ENCODE measurements around the gene C3orf18. TPM values are rescaled to one million over a fixed set of nuclear protein-coding genes. Genes with fewer than 3 reads are reported as not detected.

Gene C3orf18
- total and polyA plus RNA-seq, 2 donors from 2014 or later = 6.2 to 14.9 TPM

DNA sequence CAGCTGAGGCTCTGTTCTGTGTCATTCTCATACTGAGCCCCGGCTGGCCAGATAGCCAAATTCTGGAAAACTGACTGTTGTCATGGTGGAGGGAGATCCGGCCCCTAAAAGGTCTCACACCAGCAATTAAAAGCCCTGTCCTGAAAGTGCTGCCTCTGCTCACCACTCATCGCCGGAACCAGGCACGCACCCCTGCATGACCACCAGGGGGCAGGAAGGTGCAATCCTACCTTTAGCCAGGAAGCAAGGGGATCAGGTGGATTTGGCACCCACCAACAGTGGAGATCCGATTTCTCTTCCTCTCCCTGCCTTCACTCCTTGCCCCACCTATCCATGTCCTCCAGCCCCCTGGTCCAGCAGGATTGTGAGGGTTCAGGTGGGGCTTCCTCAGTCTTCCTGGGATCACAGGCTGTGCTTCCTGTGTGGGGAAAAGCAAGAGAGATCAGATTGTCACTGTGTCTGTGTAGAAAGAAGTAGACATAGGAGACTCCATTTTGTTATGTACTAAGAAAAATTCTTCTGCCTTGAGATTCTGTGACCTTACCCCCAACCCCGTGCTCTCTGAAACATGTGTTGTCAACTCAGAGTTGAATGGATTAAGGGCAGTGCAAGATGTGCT, 48.0 kb downstream of the C3orf18 start:
- no peaks in the 10 kb centered on the region for H3K9me3 ChIP-seq (ENCODE audit: control insufficient read depth in 2 of 3, insufficient read depth in 1 of 3, low read length in 3 of 3)
- H3K9ac ChIP-seq (ENCODE audit: low read length in 3 of 3) = no peak overlapping the region
- TF ChIP-seq CTCF (IDR thresholded peaks at IDR 0.05; ENCODE audit: borderline replicate concordance, extremely low read depth, insufficient read depth) = peak; percentile 92
- H3K27me3 ChIP-seq (ENCODE audit: control insufficient read depth, insufficient read depth, low read length) = no peaks in the 10 kb centered on the region
- H3K4me3 ChIP-seq (ENCODE audit: low read length in 3 of 3) = no peak overlapping the region
- peak in 4 of 5 donors; percentile 80 to 86 (median 80) for DNase-seq
- FAIRE-seq = no peak
- H3K27ac ChIP-seq (ENCODE audit: low read depth in 2 of 2, low read length in 2 of 2) = no peak overlapping the region
- intact Hi-C loops (cut with DNase I) = no loop called here
- peaks cover 0 to 5% (median 5%) of the 10 kb centered on the region in 3 donors for H3K4me1 ChIP-seq (ENCODE audit: control insufficient read depth in 2 of 3, insufficient read depth in 2 of 3, low read depth in 1 of 3, low read length in 3 of 3)
- no peaks in the 10 kb centered on the region for H3K36me3 ChIP-seq (ENCODE audit: control insufficient read depth in 2 of 3, insufficient read depth in 3 of 3, low read length in 3 of 3)

- intact Hi-C loops (cut with DNase I) = no loop called here
- H3K4me1 ChIP-seq (ENCODE audit: control insufficient read depth in 2 of 3, insufficient read depth in 2 of 3, low read depth in 1 of 3, low read length in 3 of 3) = peaks cover 0 to 5% (median 5%) of the 10 kb centered on the region in 3 donors
- H3K27me3 ChIP-seq (ENCODE audit: control insufficient read depth, insufficient read depth, low read length) = no peaks in the 10 kb centered on the region
- H3K9ac ChIP-seq (ENCODE audit: low read length in 3 of 3) = no peak overlapping the region
- no peaks in the 10 kb centered on the region for H3K36me3 ChIP-seq (ENCODE audit: control insufficient read depth in 2 of 3, insufficient read depth in 3 of 3, low read length in 3 of 3)
- DNase-seq (no peak), FAIRE-seq (no peak)
- no peaks in the 10 kb centered on the region for H3K9me3 ChIP-seq (ENCODE audit: control insufficient read depth in 2 of 3, insufficient read depth in 1 of 3, low read length in 3 of 3)
- no peak overlapping the region for H3K4me3 ChIP-seq (ENCODE audit: low read length in 3 of 3)
- H3K27ac ChIP-seq (ENCODE audit: low read depth in 2 of 2, low read length in 2 of 2) = no peak overlapping the region
- no peak for TF ChIP-seq CTCF (IDR thresholded peaks at IDR 0.05; ENCODE audit: borderline replicate concordance, extremely low read depth, insufficient read depth)
These were observed 49.1 kb downstream of the C3orf18 start for GRCh38 chr3:50518436-50518835.

- Histone ChIP-seq H3K9ac (ENCODE audit: low read length in 3 of 3) (no peak overlapping the region), H3K27me3 (ENCODE audit: control insufficient read depth, insufficient read depth, low read length) (no peaks in the 10 kb centered on the region), H3K27ac (ENCODE audit: low read depth in 2 of 2, low read length in 2 of 2) (no peak overlapping the region), H3K36me3 (ENCODE audit: control insufficient read depth in 2 of 3, insufficient read depth in 3 of 3, low read length in 3 of 3) (no peaks in the 10 kb centered on the region), H3K9me3 (ENCODE audit: control insufficient read depth in 2 of 3, insufficient read depth in 1 of 3, low read length in 3 of 3) (no peaks in the 10 kb centered on the region), H3K4me3 (ENCODE audit: low read length in 3 of 3) (no peak overlapping the region), H3K4me1 (ENCODE audit: control insufficient read depth in 2 of 3, insufficient read depth in 2 of 3, low read depth in 1 of 3, low read length in 3 of 3) (peaks cover 0 to 5% (median 5%) of the 10 kb centered on the region in 3 donors)
- DNase-seq (no peak), FAIRE-seq (no peak)
- intact Hi-C loops (cut with DNase I) = no loop called here
- TF ChIP-seq CTCF (IDR thresholded peaks at IDR 0.05; ENCODE audit: borderline replicate concordance, extremely low read depth, insufficient read depth) = no peak
These were observed 49.8 kb downstream of the C3orf18 start for GRCh38 chr3:50517721-50518206.

Data from kidney (tissue), 14 donors.